ENCODE measurements around the gene OR5C1.

Gene OR5C1

GRCh38 chr9:122780026-122780425 lies 8.7 kb upstream of the OR5C1 start:
- no peaks in the 10 kb centered on the region for H3K27me3 ChIP-seq (ENCODE audit: insufficient read depth, low read length)
- no peaks in the 10 kb centered on the region for H3K79me2 ChIP-seq (ENCODE audit: insufficient read depth, low read length)
- H3K27ac ChIP-seq (ENCODE audit: low read depth, low read length, poor library complexity, severe bottlenecking) = no peak overlapping the region
- H2AFZ ChIP-seq (ENCODE audit: low read length) = no peak overlapping the region
- no peaks in the 10 kb centered on the region for H3K36me3 ChIP-seq (ENCODE audit: insufficient read depth, low read length)
- H3K4me1 ChIP-seq (ENCODE audit: insufficient read depth, low read length, severe bottlenecking) = no peaks in the 10 kb centered on the region
- H3K9ac ChIP-seq (ENCODE audit: low read length) = no peak overlapping the region
- no peaks in the 10 kb centered on the region for H4K20me1 ChIP-seq (ENCODE audit: insufficient read depth, low read length)
- no peak overlapping the region for H3K4me3 ChIP-seq (ENCODE audit: low read depth, low read length, poor library complexity, severe bottlenecking)
- H3K4me2 ChIP-seq (ENCODE audit: low read length) = no peak overlapping the region
- no peaks in the 10 kb centered on the region for H3K9me2 ChIP-seq (ENCODE audit: low read depth, low read length)
- H3F3A ChIP-seq (ENCODE audit: insufficient read depth, low read length) = no peaks in the 10 kb centered on the region
- H3K9me3 ChIP-seq (ENCODE audit: low read length) = no peaks in the 10 kb centered on the region
- TF ChIP-seq CTCF (IDR thresholded peaks at IDR 0.05; ENCODE audit: low read length) = no peak
- TF ChIP-seq EZH2 (IDR thresholded peaks at IDR 0.05; ENCODE audit: borderline replicate concordance, low read length) = no peak

GRCh38 chr9:122781671-122782070 lies 7.1 kb upstream of the OR5C1 start:
- Histone ChIP-seq H3K79me2 (ENCODE audit: insufficient read depth, low read length) (no peaks in the 10 kb centered on the region), H4K20me1 (ENCODE audit: insufficient read depth, low read length) (no peaks in the 10 kb centered on the region), H3K36me3 (ENCODE audit: insufficient read depth, low read length) (no peaks in the 10 kb centered on the region), H3F3A (ENCODE audit: insufficient read depth, low read length) (no peaks in the 10 kb centered on the region), H3K4me3 (ENCODE audit: low read depth, low read length, poor library complexity, severe bottlenecking) (no peak overlapping the region), H3K27me3 (ENCODE audit: insufficient read depth, low read length) (no peaks in the 10 kb centered on the region), H3K9me3 (ENCODE audit: low read length) (no peaks in the 10 kb centered on the region), H3K4me1 (ENCODE audit: insufficient read depth, low read length, severe bottlenecking) (no peaks in the 10 kb centered on the region), H3K9me2 (ENCODE audit: low read depth, low read length) (no peaks in the 10 kb centered on the region), H2AFZ (ENCODE audit: low read length) (no peak overlapping the region), H3K4me2 (ENCODE audit: low read length) (no peak overlapping the region), H3K9ac (ENCODE audit: low read length) (no peak overlapping the region), H3K27ac (ENCODE audit: low read depth, low read length, poor library complexity, severe bottlenecking) (no peak overlapping the region)
- TF ChIP-seq CTCF (IDR thresholded peaks at IDR 0.05; ENCODE audit: low read length) (no peak), EZH2 (IDR thresholded peaks at IDR 0.05; ENCODE audit: borderline replicate concordance, low read length) (no peak)

- Histone ChIP-seq H4K20me1 (ENCODE audit: insufficient read depth, low read length) (no peaks in the 10 kb centered on the region), H2AFZ (ENCODE audit: low read length) (no peak overlapping the region), H3K4me2 (ENCODE audit: low read length) (no peak overlapping the region), H3K9ac (ENCODE audit: low read length) (no peak overlapping the region), H3K27me3 (ENCODE audit: insufficient read depth, low read length) (no peaks in the 10 kb centered on the region), H3K9me3 (ENCODE audit: low read length) (no peaks in the 10 kb centered on the region), H3K27ac (ENCODE audit: low read depth, low read length, poor library complexity, severe bottlenecking) (no peak overlapping the region), H3K79me2 (ENCODE audit: insufficient read depth, low read length) (no peaks in the 10 kb centered on the region), H3K36me3 (ENCODE audit: insufficient read depth, low read length) (no peaks in the 10 kb centered on the region), H3K4me1 (ENCODE audit: insufficient read depth, low read length, severe bottlenecking) (no peaks in the 10 kb centered on the region), H3K9me2 (ENCODE audit: low read depth, low read length) (no peaks in the 10 kb centered on the region), H3F3A (ENCODE audit: insufficient read depth, low read length) (no peaks in the 10 kb centered on the region), H3K4me3 (ENCODE audit: low read depth, low read length, poor library complexity, severe bottlenecking) (no peak overlapping the region)
- TF ChIP-seq CTCF (IDR thresholded peaks at IDR 0.05; ENCODE audit: low read length) = no peak
- no peak for TF ChIP-seq EZH2 (IDR thresholded peaks at IDR 0.05; ENCODE audit: borderline replicate concordance, low read length)
Measured at GRCh38 chr9:122785269-122785668, 3.5 kb upstream of the OR5C1 start.
